HCT116 (cell line): ENCODE data around the gene ACSM3. TPM values are rescaled to one million over a fixed set of nuclear protein-coding genes. Genes with fewer than 3 reads are reported as not detected.

Experiments used
- ATAC-seq: fragments of 200-7000 bp; cut with Tn5 transposase; 2 replicates; pipeline ENCODE4 v1.9.1; 2020; ENCODE audit warnings: mild to moderate bottlenecking, moderate library complexity
- BruUV-seq: library from RNA; stranded (reverse); fragments of 400-500 nt; replicated peaks from 2 replicates; lab custom pipeline; 2021; lab: Mats Ljungman, UMichigan
- CTCF ChIA-PET: fragments of 300-600 bp; sonication (Branson Sonifier 250); formaldehyde crosslinking; loops from one replicate; lab custom pipeline; 2021; ENCODE audit warnings: antibody characterized with exemption; lab: Charles Lee
- POLR2A ChIA-PET: fragments of 300-600, 350-600 bp; sonication (Branson Sonifier 250); formaldehyde crosslinking; loops from one replicate; lab custom pipeline; 2021; ENCODE audit warnings: antibody characterized with exemption; lab: Charles Lee
- RAD21 ChIA-PET, 2 experiments: fragments of 300-600 bp; sonication (Branson Sonifier 250); formaldehyde crosslinking; loops; one replicate each; lab custom pipeline; 2023; ENCODE audit warnings: low total read pairs in 2 of 2; ENCODE audit not compliant: uncharacterized antibody in 2 of 2, unreplicated experiment in 2 of 2, low non-redundant PET in 1 of 2; lab: Charles Lee
- DNase-seq: peaks from one replicate; pipeline ENCODE4 v3.0.0-alpha.2; 2010; ENCODE audit warnings: low read depth, low spot score
- H2AFZ ChIP-seq: fragments of 200-600 bp; shearing (Covaris generic), sonication (generic); 2 replicates; pipeline ENCODE4 v1.6.1; 2017; ENCODE audit warnings: low read depth, mixed run types, mixed read lengths, antibody characterized with exemption, low read length; ENCODE audit not compliant: poor library complexity, severe bottlenecking
- H3K27ac ChIP-seq: 2 replicates; pipeline ENCODE4 v1.5.1; 2012; ENCODE audit warnings: low read depth, low read length
- H3K27me3 ChIP-seq: fragments of 200-600 bp; sonication (generic); 2 replicates; pipeline ENCODE4 v1.6.1; 2016; ENCODE audit warnings: mixed run types, low read length, mixed read lengths; ENCODE audit not compliant: insufficient read depth
- H3K36me3 ChIP-seq, 2 experiments: fragments of 200-500 bp in 1 of 2; fragments of 200-600 bp in 1 of 2; sonication (Bioruptor generic) in 1 of 2; sonication (generic) in 1 of 2; 2 replicates each; pipeline versions ENCODE4 v1.5.1 to v1.6.1; 2014 to 2016; ENCODE audit warnings: low read length in 2 of 2, inconsistent platforms in 1 of 2, mixed read lengths in 1 of 2, mixed run types in 1 of 2; ENCODE audit not compliant: insufficient read depth in 2 of 2, control insufficient read depth in 1 of 2
- H3K4me1 ChIP-seq, 2 experiments: fragments of 200-600 bp in 1 of 2; sonication (generic) in 1 of 2; 2 replicates each; pipeline versions ENCODE4 v1.5.1 to v1.6.1; 2012 to 2017; ENCODE audit warnings: low read length in 2 of 2, inconsistent platforms in 1 of 2, mild to moderate bottlenecking in 1 of 2, mixed read lengths in 1 of 2, mixed run types in 1 of 2, moderate library complexity in 1 of 2; ENCODE audit not compliant: insufficient read depth in 2 of 2, control insufficient read depth in 1 of 2
- H3K4me2 ChIP-seq: fragments of 200-600 bp; sonication (generic); 2 replicates; pipeline ENCODE4 v1.6.1; 2017; ENCODE audit warnings: mixed run types, low read length, mixed read lengths
- H3K4me3 ChIP-seq, 2 experiments: fragments of 200-600 bp in 1 of 2; sonication (generic) in 1 of 2; replicated peaks in 1 of 2; 2 replicates each; pipeline ENCODE4 v1.5.1; 2011 to 2016; ENCODE audit warnings: low read length in 2 of 2, control low read depth in 1 of 2, low read depth in 1 of 2, mild to moderate bottlenecking in 1 of 2, mixed read lengths in 1 of 2, mixed run types in 1 of 2
- H3K79me2 ChIP-seq: fragments of 200-600 bp; sonication (generic); 2 replicates; pipeline ENCODE4 v1.6.1; 2017; ENCODE audit warnings: mild to moderate bottlenecking, mixed run types, low read length, moderate library complexity, mixed read lengths; ENCODE audit not compliant: insufficient read depth
- H3K9ac ChIP-seq: fragments of 200-600 bp; sonication (generic); 2 replicates; pipeline ENCODE4 v1.6.1; 2016; ENCODE audit warnings: low read length, mixed read lengths
- H3K9me2 ChIP-seq: fragments of 200-600 bp; sonication (generic), shearing (Covaris generic); 2 replicates; pipeline ENCODE4 v1.6.1; 2017; ENCODE audit warnings: mixed run types, mild to moderate bottlenecking, moderate library complexity; ENCODE audit not compliant: insufficient read depth
- H3K9me3 ChIP-seq, 2 experiments: fragments of 200-500 bp in 1 of 2; fragments of 200-600 bp in 1 of 2; sonication (Bioruptor generic) in 1 of 2; sonication (generic) in 1 of 2; 2 replicates each; pipeline ENCODE4 v1.6.1; 2014 to 2017; ENCODE audit warnings: low read length in 2 of 2, mixed read lengths in 2 of 2, inconsistent platforms in 1 of 2, low read depth in 1 of 2, mild to moderate bottlenecking in 1 of 2, mixed run types in 1 of 2, moderate library complexity in 1 of 2; ENCODE audit not compliant: control insufficient read depth in 1 of 2, insufficient read depth in 1 of 2
- H4K20me1 ChIP-seq: fragments of 200-600 bp; sonication (generic), shearing (Covaris generic); 2 replicates; pipeline ENCODE4 v1.6.1; 2017; ENCODE audit warnings: mixed run types, mild to moderate bottlenecking, moderate library complexity; ENCODE audit not compliant: insufficient read depth
- CBX3 ChIP-seq: IDR thresholded peaks from 2 replicates; pipeline ENCODE4 v1.6.1; 2012; ENCODE audit warnings: low read depth
- EZH2 ChIP-seq: fragments of 200-600 bp; sonication (generic); IDR thresholded peaks from 2 replicates; pipeline ENCODE4 v1.6.1; 2017; ENCODE audit warnings: antibody characterized with exemption, mixed run types
- EZH2phosphoT487 ChIP-seq: fragments of 200-600 bp; IDR thresholded peaks from 2 replicates; pipeline ENCODE4 v1.6.1; 2018; ENCODE audit warnings: antibody characterized with exemption, borderline replicate concordance
- JUND ChIP-seq: IDR thresholded peaks from 2 replicates; pipeline ENCODE4 v1.6.1; 2012
- MAX ChIP-seq: IDR thresholded peaks from 2 replicates; pipeline ENCODE4 v1.6.1; 2012
- SIN3A ChIP-seq: IDR thresholded peaks from 2 replicates; pipeline ENCODE4 v1.6.1; 2012; ENCODE audit warnings: low read depth
- SP1 ChIP-seq: IDR thresholded peaks from 2 replicates; pipeline ENCODE4 v1.6.1; 2012; ENCODE audit warnings: low read depth
- SRF ChIP-seq: IDR thresholded peaks from 2 replicates; pipeline ENCODE4 v1.6.1; 2012; ENCODE audit warnings: low read depth
- ZBTB33 ChIP-seq: IDR thresholded peaks from 2 replicates; pipeline ENCODE4 v1.6.1; 2011; ENCODE audit warnings: mild to moderate bottlenecking, low read length, moderate library complexity; ENCODE audit not compliant: insufficient replicate concordance; ENCODE audit errors: extremely low read depth
- ZFX ChIP-seq: fragments of 450-650 bp; IDR thresholded peaks from 2 replicates; pipeline ENCODE4 v1.6.1; 2017
- intact Hi-C: fragments of 100-400 bp; cut with micrococcal nuclease; formaldehyde crosslinking; loops from 2 replicates; pipeline ENCODE4 v1.10.0; 2022
- total RNA-seq: library from RNA; stranded (reverse); gene quantifications from one replicate; pipeline ENCODE4 v1.2.1, GENCODE V29; 2021; ENCODE audit not compliant: unreplicated experiment

Gene ACSM3
- total RNA-seq, 1 experiment from 2014 or later: 15.0 TPM

- TF ChIP-seq EZH2phosphoT487 (no peak), SP1 (no peak), CBX3 (no peak), SIN3A (no peak), ZFX (no peak), SRF (no peak)
- TF ChIP-seq, all 23 proteins: peak for 0
Measured at GRCh38 chr16:20760346-20760745, 3.5 kb upstream of the ACSM3 start (continued).

- BruUV-seq: no TSS peak
- Histone ChIP-seq H3K9me2 (no peaks in the 10 kb centered on the region), H3K9me3 (no peaks in the 10 kb centered on the region), H3K27ac (no peak overlapping the region), H3K79me2 (no peaks in the 10 kb centered on the region), H3K9ac (no peak overlapping the region), H3K4me1 (peaks cover 10 to 12% of the 10 kb centered on the region in 2 experiments), H3K4me3 (no peak overlapping the region), H3K36me3 (no peaks in the 10 kb centered on the region), H3K27me3 (no peaks in the 10 kb centered on the region), H2AFZ (no peak overlapping the region), H3K4me2 (no peak overlapping the region), H4K20me1 (no peaks in the 10 kb centered on the region)
- RAD21 ChIA-PET: no interaction called here
- no peak for DNase-seq
- ATAC-seq: no peak
- TF ChIP-seq CBX3 (no peak), ZBTB33 (no peak), JUND (no peak), MAX (no peak), EZH2 (no peak)
- POLR2A ChIA-PET: no interaction called here
- CTCF ChIA-PET: no interaction called here
- intact Hi-C loops: no loop called here
Measured at GRCh38 chr16:20761175-20761574, 2.6 kb upstream of the ACSM3 start.
